ENCODE results near the gene CNTF.
A peak's percentile ranks its signal among the peaks of the same experiment; 100 is the strongest.
"Not testable (repeated sequence)": the region's sequence is repeated elsewhere in the genome, so short reads cannot be mapped to it uniquely, and the experiment has no call there.

CNTF gene

GRCh38 chr11:58622344-58622743 is at the start of gene CNTF:
Gene CNTF (plus strand): TSS chr11:58622665. CDS start chr11:58622753, 88 bp downstream.
- DNase-seq, result no peak

- not testable (repeated sequence) for DNase-seq
Observed at GRCh38 chr11:58572906-58573305, 49.6 kb upstream of the CNTF start.

- peak; percentile 58 to 63 for DNase-seq
Observed at GRCh38 chr11:58573451-58574104, 48.9 kb upstream of the CNTF start.

GRCh38 chr11:58574881-58575280 is 47.6 kb upstream of the CNTF start:
- no peak for DNase-seq

GRCh38 chr11:58575377-58576020 is 47.0 kb upstream of the CNTF start, which contains the start of gene LPXN:
Gene LPXN (minus strand): TSS chr11:58575856. CDS start chr11:58575772, 84 bp downstream.
- peak; percentile 24 to 37 for DNase-seq

GRCh38 chr11:58576887-58577471 is 45.5 kb upstream of the CNTF start:
- DNase-seq, result no peak

- DNase-seq, result peak; percentile 60 to 62
Observed at GRCh38 chr11:58577555-58578135, 44.8 kb upstream of the CNTF start.

GRCh38 chr11:58578136-58578634 is 44.3 kb upstream of the CNTF start:
- peak; percentile 85 to 86 for DNase-seq

GRCh38 chr11:58578635-58579191 is 43.8 kb upstream of the CNTF start, which contains the start of gene ZFP91:
Gene ZFP91 (plus strand): TSS chr11:58579063. CDS start chr11:58579282, 219 bp downstream.
- DNase-seq, result peak; percentile 86 to 91

GRCh38 chr11:58579192-58580129 is 43.0 kb upstream of the CNTF start:
- peak; percentile 80 to 84 for DNase-seq

- DNase-seq, result no peak
Observed at GRCh38 chr11:58580311-58580710, 42.2 kb upstream of the CNTF start.

GRCh38 chr11:58582437-58582836 is 40.0 kb upstream of the CNTF start:
- no peak for DNase-seq

- DNase-seq, result no peak
Observed at GRCh38 chr11:58586998-58587397, 35.5 kb upstream of the CNTF start.

GRCh38 chr11:58591659-58592058 is 30.8 kb upstream of the CNTF start:
- no peak for DNase-seq

GRCh38 chr11:58592760-58593472 is 29.5 kb upstream of the CNTF start:
- peak in 1 of 2 donors; percentile 37 for DNase-seq

- DNase-seq, result no peak
Observed at GRCh38 chr11:58594826-58595225, 27.6 kb upstream of the CNTF start.

GRCh38 chr11:58596621-58597020 is 25.8 kb upstream of the CNTF start:
- no peak for DNase-seq

GRCh38 chr11:58597486-58598144 is 24.9 kb upstream of the CNTF start:
- no peak for DNase-seq

- no peak for DNase-seq
Observed at GRCh38 chr11:58600510-58600909, 22.0 kb upstream of the CNTF start.

GRCh38 chr11:58606930-58607714 is 15.3 kb upstream of the CNTF start:
- DNase-seq, result no peak

Measured in stimulated activated CD4-positive, alpha-beta T cell treated with anti-CD3 and anti-CD28 coated beads, Interleukin-2, amount 100 ng/mL, for 48 hours (primary cell).